Measurements from ENCODE around the gene WWOX.

The WWOX gene

GRCh38 chr16:78069913-78070312, 29.5 kb upstream of the WWOX start:
- no peak for TF ChIP-seq CTCF (IDR thresholded peaks at IDR 0.05; ENCODE audit: low read depth, low read length)
- H3K4me3 ChIP-seq (replicated peaks in 1 of 2; ENCODE audit: low read depth in 2 of 2, low read length in 2 of 2): no peak overlapping the region
- no peak for DNase-seq (ENCODE audit: low read depth in 2 of 2)

GRCh38 chr16:78072275-78072674, 27.2 kb upstream of the WWOX start:
- no peak overlapping the region for H3K4me3 ChIP-seq (replicated peaks in 1 of 2; ENCODE audit: low read depth in 2 of 2, low read length in 2 of 2)
- no peak for TF ChIP-seq CTCF (IDR thresholded peaks at IDR 0.05; ENCODE audit: low read depth, low read length)
- DNase-seq (ENCODE audit: low read depth in 2 of 2): no peak

- no peak for TF ChIP-seq CTCF (IDR thresholded peaks at IDR 0.05; ENCODE audit: low read depth, low read length)
- no peak for DNase-seq (ENCODE audit: low read depth in 2 of 2)
- no peak overlapping the region for H3K4me3 ChIP-seq (replicated peaks in 1 of 2; ENCODE audit: low read depth in 2 of 2, low read length in 2 of 2)
Observed at GRCh38 chr16:78075800-78076199, 23.7 kb upstream of the WWOX start.

- DNase-seq (ENCODE audit: low read depth in 2 of 2): no peak
- TF ChIP-seq CTCF (IDR thresholded peaks at IDR 0.05; ENCODE audit: low read depth, low read length): no peak
- no peak overlapping the region for H3K4me3 ChIP-seq (replicated peaks in 1 of 2; ENCODE audit: low read depth in 2 of 2, low read length in 2 of 2)
Observed at GRCh38 chr16:78081341-78081740, 18.1 kb upstream of the WWOX start.

GRCh38 chr16:78091419-78091818, 8.0 kb upstream of the WWOX start:
- H3K4me3 ChIP-seq (replicated peaks in 1 of 2; ENCODE audit: low read depth in 2 of 2, low read length in 2 of 2): no peak overlapping the region
- no peak for DNase-seq (ENCODE audit: low read depth in 2 of 2)
- no peak for TF ChIP-seq CTCF (IDR thresholded peaks at IDR 0.05; ENCODE audit: low read depth, low read length)

- TF ChIP-seq CTCF (IDR thresholded peaks at IDR 0.05; ENCODE audit: low read depth, low read length): no peak
- H3K4me3 ChIP-seq (replicated peaks in 1 of 2; ENCODE audit: low read depth in 2 of 2, low read length in 2 of 2): no peak overlapping the region
- no peak for DNase-seq (ENCODE audit: low read depth in 2 of 2)
Observed at GRCh38 chr16:78092758-78093157, 6.7 kb upstream of the WWOX start.

- no peak for TF ChIP-seq CTCF (IDR thresholded peaks at IDR 0.05; ENCODE audit: low read depth, low read length)
- no peak overlapping the region for H3K4me3 ChIP-seq (replicated peaks in 1 of 2; ENCODE audit: low read depth in 2 of 2, low read length in 2 of 2)
- DNase-seq (ENCODE audit: low read depth in 2 of 2): no peak
Observed at GRCh38 chr16:78094166-78094565, 5.3 kb upstream of the WWOX start.
